ENCODE results near the gene AP2S1.
A peak's percentile ranks its signal among the peaks of the same experiment; 100 is the strongest.
"Not testable (repeated sequence)": the region's sequence is repeated elsewhere in the genome, so short reads cannot be mapped to it uniquely, and the experiment has no call there.

The AP2S1 gene

GRCh38 chr19:46867170-46867569, 16.5 kb upstream of the AP2S1 start:
- DNase-seq = no peak

GRCh38 chr19:46866407-46867136, 15.9 kb upstream of the AP2S1 start:
- DNase-seq = no peak

GRCh38 chr19:46863818-46864629, 13.4 kb upstream of the AP2S1 start:
- peak; percentile 70 for DNase-seq

GRCh38 chr19:46862974-46863632, 12.5 kb upstream of the AP2S1 start:
- no peak for DNase-seq

- DNase-seq = no peak
Measured at GRCh38 chr19:46862503-46862834, 11.8 kb upstream of the AP2S1 start.

- peak; percentile 48 for DNase-seq
Measured at GRCh38 chr19:46861691-46862502, 11.3 kb upstream of the AP2S1 start.

GRCh38 chr19:46860846-46861690, 10.4 kb upstream of the AP2S1 start, which contains the start of gene ARHGAP35:
ARHGAP35 (plus strand) TSS chr19:46860997; CDS start chr19:46918676, 57,679 bp downstream.
- peak; percentile 94 for DNase-seq

- peak; percentile 99 for DNase-seq
Measured at GRCh38 chr19:46860125-46860845, 9.6 kb upstream of the AP2S1 start.

GRCh38 chr19:46859637-46860124, 9.0 kb upstream of the AP2S1 start:
- DNase-seq = no peak

- peak; percentile 96 for DNase-seq
Measured at GRCh38 chr19:46856062-46857022, 5.7 kb upstream of the AP2S1 start.

GRCh38 chr19:46854698-46855097, 4.1 kb upstream of the AP2S1 start:
- DNase-seq = not testable (repeated sequence)

GRCh38 chr19:46852830-46853229, 2.2 kb upstream of the AP2S1 start:
- no peak for DNase-seq

- no peak for DNase-seq
Measured at GRCh38 chr19:46849610-46850009, 1.0 kb downstream of the AP2S1 start.

- DNase-seq = no peak
Measured at GRCh38 chr19:46848389-46848788, 2.3 kb downstream of the AP2S1 start.

- no peak for DNase-seq
Measured at GRCh38 chr19:46847528-46847927, 3.1 kb downstream of the AP2S1 start.

- no peak for DNase-seq
Measured at GRCh38 chr19:46845959-46846459, 4.6 kb downstream of the AP2S1 start.

- DNase-seq = no peak
Measured at GRCh38 chr19:46844067-46844489, 6.6 kb downstream of the AP2S1 start.

GRCh38 chr19:46842791-46843190, 7.9 kb downstream of the AP2S1 start:
- DNase-seq = no peak

- no peak for DNase-seq
Measured at GRCh38 chr19:46841458-46842083, 9.1 kb downstream of the AP2S1 start.

Measured in left hindlimb (tissue), 1 donor.